ENCODE results near the gene SOX11.

DNA sequence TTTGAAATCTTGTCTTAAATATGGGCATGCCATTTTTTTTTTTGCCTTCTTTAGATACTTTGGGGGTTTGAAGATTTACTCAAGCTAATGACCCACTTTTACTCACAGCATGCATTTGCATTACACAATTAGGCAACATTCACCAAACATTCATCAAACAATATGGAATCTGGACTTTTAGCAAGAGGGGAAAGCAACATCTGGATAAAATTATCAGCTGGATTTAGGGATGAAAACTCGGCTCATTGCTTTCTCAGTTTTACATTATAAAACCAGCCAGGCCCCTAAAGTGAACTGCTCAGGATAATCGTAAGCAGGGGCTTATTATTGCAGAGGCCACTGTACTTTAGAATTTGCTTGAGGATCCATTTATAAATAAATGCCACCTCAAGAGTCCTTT lies 44.7 kb downstream of the SOX11 start:
- TF ChIP-seq, protein P1, sequence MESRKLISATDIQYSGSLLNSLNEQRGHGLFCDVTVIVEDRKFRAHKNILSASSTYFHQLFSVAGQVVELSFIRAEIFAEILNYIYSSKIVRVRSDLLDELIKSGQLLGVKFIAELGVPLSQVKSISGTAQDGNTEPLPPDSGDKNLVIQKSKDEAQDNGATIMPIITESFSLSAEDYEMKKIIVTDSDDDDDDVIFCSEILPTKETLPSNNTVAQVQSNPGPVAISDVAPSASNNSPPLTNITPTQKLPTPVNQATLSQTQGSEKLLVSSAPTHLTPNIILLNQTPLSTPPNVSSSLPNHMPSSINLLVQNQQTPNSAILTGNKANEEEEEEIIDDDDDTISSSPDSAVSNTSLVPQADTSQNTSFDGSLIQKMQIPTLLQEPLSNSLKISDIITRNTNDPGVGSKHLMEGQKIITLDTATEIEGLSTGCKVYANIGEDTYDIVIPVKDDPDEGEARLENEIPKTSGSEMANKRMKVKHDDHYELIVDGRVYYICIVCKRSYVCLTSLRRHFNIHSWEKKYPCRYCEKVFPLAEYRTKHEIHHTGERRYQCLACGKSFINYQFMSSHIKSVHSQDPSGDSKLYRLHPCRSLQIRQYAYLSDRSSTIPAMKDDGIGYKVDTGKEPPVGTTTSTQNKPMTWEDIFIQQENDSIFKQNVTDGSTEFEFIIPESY (IDR thresholded peaks at IDR 0.05; ENCODE audit: extremely low read depth, insufficient replicate concordance, low read length), result no peak
- no peak for TF ChIP-seq POLR2AphosphoS5 (IDR thresholded peaks at IDR 0.05; ENCODE audit: low read depth, low read length)
- TF ChIP-seq, protein P2, sequence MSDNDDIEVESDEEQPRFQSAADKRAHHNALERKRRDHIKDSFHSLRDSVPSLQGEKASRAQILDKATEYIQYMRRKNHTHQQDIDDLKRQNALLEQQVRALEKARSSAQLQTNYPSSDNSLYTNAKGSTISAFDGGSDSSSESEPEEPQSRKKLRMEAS (IDR thresholded peaks at IDR 0.05), result no peak
- TF ChIP-seq POLR2A (IDR thresholded peaks at IDR 0.05; ENCODE audit: borderline replicate concordance, extremely low read depth, insufficient read depth, insufficient read length), result no peak
- TF ChIP-seq EZH2 (IDR thresholded peaks at IDR 0.05), result no peak
- no peak for TF ChIP-seq ZFX (IDR thresholded peaks at IDR 0.05)
- TF ChIP-seq, protein P3, sequence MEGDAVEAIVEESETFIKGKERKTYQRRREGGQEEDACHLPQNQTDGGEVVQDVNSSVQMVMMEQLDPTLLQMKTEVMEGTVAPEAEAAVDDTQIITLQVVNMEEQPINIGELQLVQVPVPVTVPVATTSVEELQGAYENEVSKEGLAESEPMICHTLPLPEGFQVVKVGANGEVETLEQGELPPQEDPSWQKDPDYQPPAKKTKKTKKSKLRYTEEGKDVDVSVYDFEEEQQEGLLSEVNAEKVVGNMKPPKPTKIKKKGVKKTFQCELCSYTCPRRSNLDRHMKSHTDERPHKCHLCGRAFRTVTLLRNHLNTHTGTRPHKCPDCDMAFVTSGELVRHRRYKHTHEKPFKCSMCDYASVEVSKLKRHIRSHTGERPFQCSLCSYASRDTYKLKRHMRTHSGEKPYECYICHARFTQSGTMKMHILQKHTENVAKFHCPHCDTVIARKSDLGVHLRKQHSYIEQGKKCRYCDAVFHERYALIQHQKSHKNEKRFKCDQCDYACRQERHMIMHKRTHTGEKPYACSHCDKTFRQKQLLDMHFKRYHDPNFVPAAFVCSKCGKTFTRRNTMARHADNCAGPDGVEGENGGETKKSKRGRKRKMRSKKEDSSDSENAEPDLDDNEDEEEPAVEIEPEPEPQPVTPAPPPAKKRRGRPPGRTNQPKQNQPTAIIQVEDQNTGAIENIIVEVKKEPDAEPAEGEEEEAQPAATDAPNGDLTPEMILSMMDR (IDR thresholded peaks at IDR 0.05 in 2 of 3, conservative IDR thresholded peaks at IDR 0.05 in 1 of 3; ENCODE audit: borderline replicate concordance in 1 of 3, insufficient read depth in 1 of 3, low read depth in 2 of 3, low read length in 2 of 3), result no peak
- no peak for TF ChIP-seq JUND (IDR thresholded peaks at IDR 0.05)
- TF ChIP-seq, protein P4, sequence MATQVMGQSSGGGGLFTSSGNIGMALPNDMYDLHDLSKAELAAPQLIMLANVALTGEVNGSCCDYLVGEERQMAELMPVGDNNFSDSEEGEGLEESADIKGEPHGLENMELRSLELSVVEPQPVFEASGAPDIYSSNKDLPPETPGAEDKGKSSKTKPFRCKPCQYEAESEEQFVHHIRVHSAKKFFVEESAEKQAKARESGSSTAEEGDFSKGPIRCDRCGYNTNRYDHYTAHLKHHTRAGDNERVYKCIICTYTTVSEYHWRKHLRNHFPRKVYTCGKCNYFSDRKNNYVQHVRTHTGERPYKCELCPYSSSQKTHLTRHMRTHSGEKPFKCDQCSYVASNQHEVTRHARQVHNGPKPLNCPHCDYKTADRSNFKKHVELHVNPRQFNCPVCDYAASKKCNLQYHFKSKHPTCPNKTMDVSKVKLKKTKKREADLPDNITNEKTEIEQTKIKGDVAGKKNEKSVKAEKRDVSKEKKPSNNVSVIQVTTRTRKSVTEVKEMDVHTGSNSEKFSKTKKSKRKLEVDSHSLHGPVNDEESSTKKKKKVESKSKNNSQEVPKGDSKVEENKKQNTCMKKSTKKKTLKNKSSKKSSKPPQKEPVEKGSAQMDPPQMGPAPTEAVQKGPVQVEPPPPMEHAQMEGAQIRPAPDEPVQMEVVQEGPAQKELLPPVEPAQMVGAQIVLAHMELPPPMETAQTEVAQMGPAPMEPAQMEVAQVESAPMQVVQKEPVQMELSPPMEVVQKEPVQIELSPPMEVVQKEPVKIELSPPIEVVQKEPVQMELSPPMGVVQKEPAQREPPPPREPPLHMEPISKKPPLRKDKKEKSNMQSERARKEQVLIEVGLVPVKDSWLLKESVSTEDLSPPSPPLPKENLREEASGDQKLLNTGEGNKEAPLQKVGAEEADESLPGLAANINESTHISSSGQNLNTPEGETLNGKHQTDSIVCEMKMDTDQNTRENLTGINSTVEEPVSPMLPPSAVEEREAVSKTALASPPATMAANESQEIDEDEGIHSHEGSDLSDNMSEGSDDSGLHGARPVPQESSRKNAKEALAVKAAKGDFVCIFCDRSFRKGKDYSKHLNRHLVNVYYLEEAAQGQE (IDR thresholded peaks at IDR 0.05; ENCODE audit: low read depth), result no peak
- TF ChIP-seq CEBPB (IDR thresholded peaks at IDR 0.05; ENCODE audit: low read depth), result no peak
- TF ChIP-seq EGR1 (IDR thresholded peaks at IDR 0.05; ENCODE audit: low read depth), result no peak
- TF ChIP-seq EZH2phosphoT487 (IDR thresholded peaks at IDR 0.05; ENCODE audit: borderline replicate concordance), result no peak

Data from HCT116 (cell line).